IMR-90 (cell line): Measurements from ENCODE around the gene LRP6.

Experiments
- BHLHE40 ChIP-seq: fragments of 150-350 bp; IDR thresholded peaks from 2 replicates; pipeline ENCODE4 v1.6.1; 2016; ENCODE audit warnings: mild to moderate bottlenecking, low read depth, low read length
- CEBPB ChIP-seq: IDR thresholded peaks from 2 replicates; pipeline ENCODE4 v1.6.1; 2012; ENCODE audit warnings: low read depth, low read length, improper control_type of control experiment
- CHD1 ChIP-seq: IDR thresholded peaks from 2 replicates; pipeline ENCODE4 v1.6.1; 2012; ENCODE audit warnings: low read depth, low read length, improper control_type of control experiment
- CTCF ChIP-seq: conservative IDR thresholded peaks from 2 replicates; pipeline ENCODE4 v1.5.1; 2012; ENCODE audit warnings: mild to moderate bottlenecking, low read depth, low read length, improper control_type of control experiment
- MAZ ChIP-seq: IDR thresholded peaks from 2 replicates; pipeline ENCODE4 v1.6.1; 2012; ENCODE audit warnings: low read depth, mild to moderate bottlenecking, low read length, improper control_type of control experiment, moderate library complexity, borderline replicate concordance
- MXI1 ChIP-seq: IDR thresholded peaks from 2 replicates; pipeline ENCODE4 v1.6.1; 2012; ENCODE audit warnings: low read depth, mild to moderate bottlenecking, low read length, moderate library complexity, borderline replicate concordance
- POLR2A ChIP-seq: IDR thresholded peaks from 2 replicates; pipeline ENCODE4 v1.6.1; 2012; ENCODE audit warnings: mild to moderate bottlenecking, low read depth, low read length
- RAD21 ChIP-seq: IDR thresholded peaks from 2 replicates; pipeline ENCODE4 v1.6.1; 2012; ENCODE audit warnings: low read length, improper control_type of control experiment
- RCOR1 ChIP-seq: IDR thresholded peaks from 2 replicates; pipeline ENCODE4 v1.6.1; 2012; ENCODE audit warnings: mild to moderate bottlenecking, low read length, improper control_type of control experiment; ENCODE audit not compliant: insufficient replicate concordance
- RFX5 ChIP-seq: IDR thresholded peaks from 2 replicates; pipeline ENCODE4 v1.8.0; 2012; ENCODE audit warnings: low read depth, mild to moderate bottlenecking, low read length, moderate library complexity
- TF ChIP-seq, protein P1 (sequence below): fragments of 150-350 bp; IDR thresholded peaks from 2 replicates; pipeline ENCODE4 v1.6.1; 2017; ENCODE audit warnings: mild to moderate bottlenecking, antibody characterized with exemption, low read length, low read depth

DNA sequence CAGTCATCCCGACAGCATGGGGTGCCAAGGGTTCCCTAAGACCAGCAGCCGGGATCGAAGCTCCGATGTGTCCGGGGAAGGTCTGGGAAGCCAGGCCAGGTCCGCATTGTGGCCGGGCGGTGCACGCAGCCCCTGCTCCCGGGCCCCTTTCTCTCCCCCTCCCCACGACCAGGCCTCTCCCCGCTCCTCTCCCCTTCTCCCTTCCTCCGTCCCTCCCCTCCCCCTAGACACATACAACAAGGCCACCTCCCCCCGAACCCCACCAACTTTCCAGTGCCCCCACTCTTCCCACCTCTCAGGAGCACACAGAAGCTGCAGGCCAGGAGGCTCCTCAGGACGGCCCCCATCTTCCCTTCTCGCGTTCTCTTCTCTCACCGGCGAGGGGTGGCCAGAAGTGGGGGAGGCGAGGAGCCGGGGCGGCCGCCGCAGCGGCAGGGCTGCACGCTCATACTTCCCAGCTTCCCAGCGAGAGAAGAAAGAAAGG lies 413 bp downstream of the LRP6 start:
- TF ChIP-seq CTCF (no peak), POLR2A (no peak), BHLHE40 (no peak), RAD21 (no peak), CHD1 (no peak), CEBPB (no peak), MAZ (no peak), RCOR1 (no peak), MXI1 (no peak), RFX5 (no peak)
- TF ChIP-seq, protein P1, sequence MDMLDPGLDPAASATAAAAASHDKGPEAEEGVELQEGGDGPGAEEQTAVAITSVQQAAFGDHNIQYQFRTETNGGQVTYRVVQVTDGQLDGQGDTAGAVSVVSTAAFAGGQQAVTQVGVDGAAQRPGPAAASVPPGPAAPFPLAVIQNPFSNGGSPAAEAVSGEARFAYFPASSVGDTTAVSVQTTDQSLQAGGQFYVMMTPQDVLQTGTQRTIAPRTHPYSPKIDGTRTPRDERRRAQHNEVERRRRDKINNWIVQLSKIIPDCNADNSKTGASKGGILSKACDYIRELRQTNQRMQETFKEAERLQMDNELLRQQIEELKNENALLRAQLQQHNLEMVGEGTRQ: no peak
